Effector memory CD4-positive, alpha-beta T cell (primary cell): ENCODE results near the gene USP12.

Experiments
- DNase-seq, 3 donors: peaks; one replicate each; pipeline ENCODE4 v3.0.0-alpha.2; 2020
- H3K27ac ChIP-seq: 2 replicates; pipeline ENCODE4 v1.7.0; 2013; ENCODE audit warnings: mild to moderate bottlenecking, low read length, moderate library complexity; ENCODE audit not compliant: insufficient read depth, poor library complexity, severe bottlenecking
- H3K27me3 ChIP-seq: replicated peaks from 2 replicates; pipeline ENCODE4 v1.7.0; 2013; ENCODE audit warnings: mild to moderate bottlenecking, low read length; ENCODE audit not compliant: insufficient read depth, control insufficient read depth, poor library complexity, severe bottlenecking
- H3K36me3 ChIP-seq: 2 replicates; pipeline ENCODE4 v1.7.0; 2013; ENCODE audit warnings: mild to moderate bottlenecking, low read length, moderate library complexity; ENCODE audit not compliant: control insufficient read depth, insufficient read depth
- H3K4me1 ChIP-seq: 2 replicates; pipeline ENCODE4 v1.7.0; 2013; ENCODE audit warnings: low read length, mild to moderate bottlenecking; ENCODE audit not compliant: control insufficient read depth, insufficient read depth, poor library complexity, severe bottlenecking
- H3K4me3 ChIP-seq: 2 replicates; pipeline ENCODE4 v1.7.0; 2013; ENCODE audit warnings: low read length, low read depth, mild to moderate bottlenecking; ENCODE audit not compliant: insufficient read depth, poor library complexity, severe bottlenecking
- H3K9me3 ChIP-seq: 2 replicates; pipeline ENCODE4 v1.7.0; 2013; ENCODE audit warnings: mild to moderate bottlenecking, low read length, moderate library complexity; ENCODE audit not compliant: control insufficient read depth

USP12 gene

DNA sequence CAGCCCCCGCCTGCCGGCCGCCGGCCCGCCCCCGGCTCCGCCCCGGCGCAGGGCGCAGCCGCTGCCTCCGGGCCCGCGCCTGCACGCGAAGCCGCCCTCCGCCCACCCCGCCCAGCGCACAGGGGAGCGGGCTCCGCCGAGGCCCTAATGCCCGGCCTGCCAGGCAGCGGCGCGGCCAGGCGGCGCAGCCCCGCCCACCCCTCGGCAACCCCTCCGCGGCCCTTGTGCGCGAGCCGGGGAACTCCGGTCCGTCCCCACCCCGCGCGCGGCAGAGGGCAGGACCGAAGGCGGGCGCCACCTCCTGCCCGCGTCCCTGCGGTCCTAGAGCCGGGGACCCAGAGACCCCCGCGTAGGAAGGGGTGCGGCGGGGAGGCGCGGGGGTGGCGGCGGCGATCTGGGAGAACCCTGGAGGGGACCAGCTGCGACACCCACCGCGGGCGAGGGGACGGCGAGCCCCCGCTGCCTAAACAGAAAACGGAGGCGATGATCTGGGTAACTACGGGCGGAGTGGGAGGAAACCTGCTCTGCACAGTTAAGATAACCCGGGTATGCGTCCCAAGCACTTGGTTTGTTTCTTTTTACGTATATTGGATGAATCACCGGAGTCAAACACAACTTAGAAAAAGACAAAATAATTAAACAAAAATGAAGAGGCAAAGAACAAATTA, 350 bp upstream of the USP12 start:
- H3K27ac ChIP-seq, result peak overlapping the region; percentile 91
- H3K4me1 ChIP-seq, result peaks cover 16% of the 10 kb centered on the region
- no peaks in the 10 kb centered on the region for H3K36me3 ChIP-seq
- H3K27me3 ChIP-seq, result no peaks in the 10 kb centered on the region
- DNase-seq, result peak; percentile 87 to 89 (median 89)
- H3K4me3 ChIP-seq, result peak overlapping the region; percentile 83
- no peaks in the 10 kb centered on the region for H3K9me3 ChIP-seq

DNA sequence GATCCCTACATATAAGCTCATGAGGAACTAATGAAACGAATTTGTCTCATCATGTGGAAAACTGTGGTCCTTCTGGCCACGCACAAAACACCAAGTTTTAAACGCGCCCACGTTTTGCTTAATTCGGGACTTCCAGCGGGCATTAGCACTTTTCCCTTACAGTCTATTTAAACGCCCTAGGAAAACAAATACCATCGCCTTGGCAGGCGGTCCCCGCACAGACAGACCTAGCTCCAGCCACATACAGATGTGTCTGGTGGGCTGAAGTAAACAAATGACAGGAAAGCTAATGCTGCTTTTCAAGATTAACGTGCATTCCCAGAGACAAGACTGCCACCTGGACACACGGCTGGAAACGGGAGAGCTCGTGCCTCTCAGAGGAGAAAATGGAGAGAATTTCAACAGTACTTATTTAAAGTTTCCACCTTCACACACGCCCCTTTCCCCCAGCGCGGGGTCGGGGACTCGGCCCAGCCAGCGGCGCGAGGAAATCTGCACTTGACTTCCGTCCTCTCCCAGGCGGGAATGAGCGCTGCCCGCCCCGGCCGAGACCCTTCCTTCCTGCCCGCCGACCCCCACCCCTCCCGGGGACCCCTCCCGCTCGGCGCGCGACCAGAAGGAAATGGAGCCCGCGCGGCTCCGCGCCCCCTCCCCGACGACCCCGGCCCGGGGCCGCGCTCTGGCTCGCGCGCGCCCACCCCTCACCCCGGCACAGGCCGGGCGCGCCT, 931 bp downstream of the USP12 start:
- no peaks in the 10 kb centered on the region for H3K9me3 ChIP-seq
- H3K4me3 ChIP-seq, result peak overlapping the region; percentile 58
- DNase-seq, result peak in 2 of 3 donors; percentile 5 to 12
- peak overlapping the region; percentile 62 for H3K27ac ChIP-seq
- peaks cover 16% of the 10 kb centered on the region for H3K4me1 ChIP-seq
- H3K27me3 ChIP-seq, result no peaks in the 10 kb centered on the region
- no peaks in the 10 kb centered on the region for H3K36me3 ChIP-seq

DNA sequence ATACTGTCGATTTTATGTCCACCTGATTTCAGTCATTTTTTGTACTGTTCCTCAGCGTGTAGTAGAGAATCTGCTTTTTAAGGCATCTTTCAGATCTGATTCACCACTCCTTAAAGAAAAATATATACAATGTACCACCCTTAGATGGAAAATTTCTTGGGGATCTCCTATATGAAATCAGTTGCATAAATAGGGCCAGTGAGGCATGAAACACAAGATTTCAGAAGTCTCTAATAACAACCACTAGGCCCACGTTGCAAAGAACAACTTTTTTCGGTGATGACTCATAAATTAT, 1.4 kb downstream of the USP12 start:
- Histone ChIP-seq H3K36me3 (no peaks in the 10 kb centered on the region), H3K27ac (peak overlapping the region; percentile 62), H3K9me3 (no peaks in the 10 kb centered on the region), H3K4me3 (no peak overlapping the region), H3K4me1 (peaks cover 16% of the 10 kb centered on the region), H3K27me3 (no peaks in the 10 kb centered on the region)
- no peak for DNase-seq

DNA sequence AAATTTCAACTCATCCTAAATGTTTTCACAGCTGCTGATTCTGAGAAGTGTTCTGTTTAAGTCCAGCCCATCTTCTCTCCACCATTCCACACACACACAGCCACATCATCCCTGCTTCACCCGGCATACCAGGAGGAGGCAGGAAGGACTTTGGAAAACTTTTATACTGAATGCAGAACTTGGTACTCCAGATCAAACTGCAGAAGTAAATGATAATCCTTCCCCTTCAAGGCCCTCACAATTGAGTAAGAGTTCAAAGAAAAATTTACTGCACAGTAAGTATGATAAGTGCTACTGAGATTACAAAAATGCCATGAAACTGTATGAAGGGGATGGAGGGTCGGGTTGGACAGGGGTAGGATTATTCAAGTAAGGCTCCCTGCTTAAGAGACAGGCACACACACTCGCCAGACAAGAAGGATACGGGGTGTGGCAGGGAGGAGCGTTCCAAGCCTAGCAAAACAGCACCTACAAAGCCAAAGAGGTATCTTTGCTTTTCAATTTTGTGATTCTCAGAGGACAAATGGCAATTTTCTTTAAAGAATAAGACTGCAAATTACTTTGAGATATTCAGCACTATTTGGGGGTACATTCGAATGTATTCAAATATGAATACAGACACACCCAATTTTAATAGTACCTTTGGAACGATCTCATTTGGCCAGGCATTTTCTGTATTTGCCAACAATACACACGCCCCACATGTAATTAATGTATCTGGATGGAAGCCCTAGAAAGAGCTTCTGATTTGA, 2.5 kb downstream of the USP12 start:
- Histone ChIP-seq H3K4me1 (peaks cover 16% of the 10 kb centered on the region), H3K4me3 (no peak overlapping the region)

DNA sequence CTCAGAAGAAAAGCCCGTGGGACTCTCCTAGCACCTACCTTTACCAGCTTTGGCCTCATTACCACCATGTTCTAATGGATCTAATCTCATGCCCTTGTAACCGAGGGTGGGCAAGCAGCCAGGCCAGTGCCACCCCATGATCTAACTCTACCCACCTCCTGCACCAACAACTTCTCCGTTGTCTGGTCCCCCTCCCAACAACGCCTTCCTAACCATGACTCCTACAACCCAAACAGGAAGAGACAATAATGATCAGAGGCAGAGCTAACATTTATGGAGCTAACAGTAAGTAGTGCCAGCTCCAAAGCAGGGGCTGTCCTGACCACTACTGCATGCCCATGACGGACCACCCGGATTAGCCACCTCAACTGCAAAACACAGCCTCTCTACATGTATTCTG, 3.5 kb downstream of the USP12 start:
- Histone ChIP-seq H3K27me3 (no peaks in the 10 kb centered on the region), H3K9me3 (no peaks in the 10 kb centered on the region), H3K4me3 (no peak overlapping the region), H3K4me1 (peaks cover 16% of the 10 kb centered on the region), H3K27ac (no peak overlapping the region), H3K36me3 (no peaks in the 10 kb centered on the region)
- no peak for DNase-seq

More for the DNA sequence above, 2.5 kb downstream of the USP12 start:
- Histone ChIP-seq H3K36me3 (no peaks in the 10 kb centered on the region), H3K27me3 (no peaks in the 10 kb centered on the region), H3K27ac (no peak overlapping the region), H3K9me3 (no peaks in the 10 kb centered on the region)
- no peak for DNase-seq

DNA sequence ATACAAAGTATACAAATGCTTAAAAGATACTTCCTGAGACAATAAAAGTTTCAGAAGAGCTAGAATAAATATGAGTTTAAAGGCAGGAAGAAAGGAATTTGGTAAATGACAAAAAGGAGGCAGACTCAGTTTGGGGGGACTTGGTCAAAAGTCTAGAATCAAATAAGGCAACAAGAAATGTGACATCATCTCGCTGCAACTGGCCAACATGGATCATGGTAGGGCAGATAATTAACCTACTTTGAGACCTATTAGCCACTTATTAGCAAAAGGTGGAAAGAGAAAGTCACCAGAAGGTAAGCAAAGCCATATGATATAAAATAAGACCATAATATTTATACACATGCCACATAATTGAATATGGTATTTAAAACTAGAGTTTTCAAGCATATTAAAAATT, 5.3 kb downstream of the USP12 start:
- no peaks in the 10 kb centered on the region for H3K27me3 ChIP-seq
- no peak for DNase-seq
- no peak overlapping the region for H3K4me3 ChIP-seq
- no peak overlapping the region for H3K27ac ChIP-seq
- H3K9me3 ChIP-seq, result no peaks in the 10 kb centered on the region
- H3K36me3 ChIP-seq, result no peaks in the 10 kb centered on the region
- peaks cover 16% of the 10 kb centered on the region for H3K4me1 ChIP-seq

- no peaks in the 10 kb centered on the region for H3K9me3 ChIP-seq
- H3K36me3 ChIP-seq, result no peaks in the 10 kb centered on the region
- DNase-seq, result no peak
- H3K27ac ChIP-seq, result no peak overlapping the region
- no peaks in the 10 kb centered on the region for H3K27me3 ChIP-seq
- H3K4me3 ChIP-seq, result no peak overlapping the region
- no peaks in the 10 kb centered on the region for H3K4me1 ChIP-seq
Observed at GRCh38 chr13:27161980-27162379, 9.6 kb downstream of the USP12 start.

GRCh38 chr13:27161423-27161822, 10.2 kb downstream of the USP12 start:
- no peaks in the 10 kb centered on the region for H3K36me3 ChIP-seq
- H3K27ac ChIP-seq, result no peak overlapping the region
- H3K9me3 ChIP-seq, result no peaks in the 10 kb centered on the region
- no peaks in the 10 kb centered on the region for H3K4me1 ChIP-seq
- H3K4me3 ChIP-seq, result no peak overlapping the region
- no peak for DNase-seq
- H3K27me3 ChIP-seq, result no peaks in the 10 kb centered on the region

GRCh38 chr13:27160657-27161295, 10.8 kb downstream of the USP12 start:
- Histone ChIP-seq H3K27me3 (no peaks in the 10 kb centered on the region), H3K36me3 (no peaks in the 10 kb centered on the region), H3K27ac (no peak overlapping the region), H3K9me3 (no peaks in the 10 kb centered on the region), H3K4me3 (no peak overlapping the region), H3K4me1 (no peaks in the 10 kb centered on the region)
- no peak for DNase-seq
